Nephron (organoid): ENCODE measurements around the gene SLC22A13.
A peak's percentile ranks its signal among the peaks of the same experiment; 100 is the strongest.

Source experiments
- H3K27ac Mint-ChIP-seq, 3 experiments: 2 replicates each; pipeline ENCODE4 v1.8.0; 2020; ENCODE audit warnings: mixed read lengths in 3 of 3, mild to moderate bottlenecking in 2 of 3, moderate library complexity in 1 of 3
- H3K27me3 Mint-ChIP-seq: 2 replicates; pipeline ENCODE4 v1.8.0; 2021; ENCODE audit warnings: low read depth, mild to moderate bottlenecking, moderate library complexity, mixed read lengths
- H3K36me3 Mint-ChIP-seq: 2 replicates; pipeline ENCODE4 v1.8.0; 2020; ENCODE audit warnings: low read depth, mixed read lengths
- H3K4me1 Mint-ChIP-seq: 2 replicates; pipeline ENCODE4 v1.8.0; 2020; ENCODE audit warnings: mixed read lengths
- H3K4me3 Mint-ChIP-seq, 3 experiments: 2 replicates each; pipeline ENCODE4 v1.8.0; 2020; ENCODE audit warnings: mild to moderate bottlenecking in 3 of 3, mixed read lengths in 3 of 3, moderate library complexity in 2 of 3
- H3K9me3 Mint-ChIP-seq: 2 replicates; pipeline ENCODE4 v1.8.0; 2020; ENCODE audit warnings: mixed read lengths
- CTCF ChIP-seq, 3 experiments: fragments of 200-600 bp; sonication (generic); IDR thresholded peaks; one replicate each; pipeline ENCODE4 v1.5.0; 2021; ENCODE audit warnings: antibody characterized with exemption in 3 of 3; ENCODE audit not compliant: unreplicated experiment in 3 of 3

SLC22A13 gene

GRCh38 chr3:38265604-38266307 lies at the start of gene SLC22A13:
SLC22A13 (plus strand) TSS chr3:38265812; CDS start chr3:38265861, 49 bp downstream.
- Mint-ChIP-seq H3K27ac (peak within 1 kb of the TSS; percentile 5 to 65 (median 48)), H3K4me1 (peaks cover 24% of the 10 kb centered on the region), H3K36me3 (peaks cover 7% of the 10 kb centered on the region), H3K4me3 (peak within 1 kb of the TSS in 1 of 3 experiments; percentile 4), H3K9me3 (no peaks in the 10 kb centered on the region), H3K27me3 (no peaks in the 10 kb centered on the region)
- TF ChIP-seq CTCF (IDR thresholded peaks at IDR 0.05; ENCODE audit: unreplicated experiment in 3 of 3), result no peak

GRCh38 chr3:38219609-38220197 lies 45.9 kb upstream of the SLC22A13 start:
- Mint-ChIP-seq H3K4me1 (no peaks in the 10 kb centered on the region), H3K4me3 (no peak overlapping the region), H3K36me3 (peaks cover 38% of the 10 kb centered on the region), H3K9me3 (no peaks in the 10 kb centered on the region), H3K27me3 (no peaks in the 10 kb centered on the region), H3K27ac (no peak overlapping the region)
- no peak for TF ChIP-seq CTCF (IDR thresholded peaks at IDR 0.05; ENCODE audit: unreplicated experiment in 3 of 3)

- Mint-ChIP-seq H3K27me3 (no peaks in the 10 kb centered on the region), H3K4me3 (no peak overlapping the region), H3K27ac (no peak overlapping the region), H3K36me3 (peaks cover 43% of the 10 kb centered on the region), H3K9me3 (no peaks in the 10 kb centered on the region), H3K4me1 (no peaks in the 10 kb centered on the region)
- no peak for TF ChIP-seq CTCF (IDR thresholded peaks at IDR 0.05; ENCODE audit: unreplicated experiment in 3 of 3)
Observed at GRCh38 chr3:38221005-38221404, 44.6 kb upstream of the SLC22A13 start.

- H3K27ac Mint-ChIP-seq, result no peak overlapping the region
- no peak overlapping the region for H3K4me3 Mint-ChIP-seq
- no peak for TF ChIP-seq CTCF (IDR thresholded peaks at IDR 0.05; ENCODE audit: unreplicated experiment in 3 of 3)
- no peaks in the 10 kb centered on the region for H3K27me3 Mint-ChIP-seq
- peaks cover 38% of the 10 kb centered on the region for H3K36me3 Mint-ChIP-seq
- no peaks in the 10 kb centered on the region for H3K4me1 Mint-ChIP-seq
- no peaks in the 10 kb centered on the region for H3K9me3 Mint-ChIP-seq
Observed at GRCh38 chr3:38222032-38222634, 43.5 kb upstream of the SLC22A13 start.

- Mint-ChIP-seq H3K4me1 (no peaks in the 10 kb centered on the region), H3K4me3 (no peak overlapping the region), H3K27ac (no peak overlapping the region), H3K9me3 (no peaks in the 10 kb centered on the region), H3K36me3 (peaks cover 36% of the 10 kb centered on the region), H3K27me3 (no peaks in the 10 kb centered on the region)
- no peak for TF ChIP-seq CTCF (IDR thresholded peaks at IDR 0.05; ENCODE audit: unreplicated experiment in 3 of 3)
Observed at GRCh38 chr3:38224357-38224756, 41.3 kb upstream of the SLC22A13 start.
